ENCODE results near the gene SSH2. TPM values are rescaled to one million over a fixed set of nuclear protein-coding genes. Genes with fewer than 3 reads are reported as not detected.

Gene SSH2
- total and polyA plus RNA-seq, 9 of the 15 experiments (the other 6 are each of a cell fraction or from before 2014, with no cell fraction given), result 3.9 to 16.1 (median 10.2) TPM

DNA sequence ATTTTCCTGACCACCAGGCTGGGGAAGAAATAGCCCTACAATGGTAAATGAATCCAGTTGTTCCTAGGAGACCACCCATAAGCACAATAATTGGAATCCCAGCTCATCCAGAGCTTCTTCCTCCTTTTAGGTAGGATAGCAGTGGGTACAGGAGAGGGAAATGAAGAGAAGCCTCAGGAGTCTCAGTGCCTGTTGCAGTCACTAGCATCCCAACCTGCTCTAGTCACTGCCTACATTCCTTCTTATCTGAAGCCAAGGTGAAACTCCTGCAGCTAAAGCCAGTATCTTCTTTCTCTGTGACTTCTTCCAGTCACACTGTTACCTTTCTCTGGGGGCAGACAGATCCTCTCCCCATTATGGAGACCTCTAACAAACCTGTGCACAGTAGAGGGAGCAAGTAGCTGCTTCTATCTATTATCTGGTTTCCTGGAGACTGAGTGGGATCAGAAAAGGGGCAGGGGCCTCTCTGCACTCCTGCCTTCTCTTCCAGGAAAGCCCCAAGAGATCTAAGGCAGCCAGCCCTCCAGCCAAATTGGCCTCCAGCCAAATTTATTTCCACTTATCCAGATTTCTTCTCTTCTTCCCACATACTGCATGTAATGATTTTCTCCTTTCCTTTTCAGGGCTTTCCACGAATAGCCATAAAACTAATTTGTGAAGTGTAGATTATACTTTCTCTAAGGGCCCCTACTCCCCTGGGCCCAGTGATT lies 85.5 kb downstream of the SSH2 start:
- ChIA-PET CTCF (ENCODE audit: low intra/inter-chr PET ratio) (no interaction called here), POLR2A (interaction anchor here (0.7 to 2.1 kb wide), 2 partner anchors 9 to 39 kb away, joined by 3 to 7 read pairs; no protein-coding TSS in a partner anchor)
- peak; percentile 12 to 40 (median 24) for DNase-seq (ENCODE audit: extremely low read depth in 1 of 4, low spot score in 3 of 4)
- H3K79me2 ChIP-seq (ENCODE audit: control insufficient read depth, insufficient read depth, low read length), result no peaks in the 10 kb centered on the region
- ATAC-seq, result no peak
- no TSS peak for BruUV-seq (replicated peaks)
- no peaks in the 10 kb centered on the region for H3K9me3 ChIP-seq (replicated peaks; ENCODE audit: control insufficient read depth, insufficient read depth, low read depth, low read length)
- H2AFZ ChIP-seq (ENCODE audit: low read depth, low read length), result no peak overlapping the region
- no peak overlapping the region for H3K9ac ChIP-seq (ENCODE audit: insufficient read depth in 1 of 2, low read depth in 2 of 2, low read length in 2 of 2)
- no peaks in the 10 kb centered on the region for H3K36me3 ChIP-seq (ENCODE audit: control insufficient read depth, insufficient read depth, low read length)
- no peak overlapping the region for H3K4me3 ChIP-seq
- FAIRE-seq, result no peak
- H3K27ac ChIP-seq (ENCODE audit: extremely low read depth, low read depth, low read length), result no peak overlapping the region
- H3K4me1 ChIP-seq (replicated peaks in 1 of 2; ENCODE audit: control insufficient read depth in 2 of 2, insufficient read depth in 2 of 2, low read length in 2 of 2), result peaks cover 0 to 26% of the 10 kb centered on the region in 2 experiments; a peak in 2 of 5 replicates
- in situ Hi-C loops (cut with MboI), result no loop called here
- no peaks in the 10 kb centered on the region for H4K20me1 ChIP-seq (replicated peaks; ENCODE audit: control insufficient read depth, insufficient read depth, low read length)
- TF ChIP-seq ZNF512 (tag; IDR thresholded peaks at IDR 0.05), result no peak
- TF ChIP-seq, protein P1, sequence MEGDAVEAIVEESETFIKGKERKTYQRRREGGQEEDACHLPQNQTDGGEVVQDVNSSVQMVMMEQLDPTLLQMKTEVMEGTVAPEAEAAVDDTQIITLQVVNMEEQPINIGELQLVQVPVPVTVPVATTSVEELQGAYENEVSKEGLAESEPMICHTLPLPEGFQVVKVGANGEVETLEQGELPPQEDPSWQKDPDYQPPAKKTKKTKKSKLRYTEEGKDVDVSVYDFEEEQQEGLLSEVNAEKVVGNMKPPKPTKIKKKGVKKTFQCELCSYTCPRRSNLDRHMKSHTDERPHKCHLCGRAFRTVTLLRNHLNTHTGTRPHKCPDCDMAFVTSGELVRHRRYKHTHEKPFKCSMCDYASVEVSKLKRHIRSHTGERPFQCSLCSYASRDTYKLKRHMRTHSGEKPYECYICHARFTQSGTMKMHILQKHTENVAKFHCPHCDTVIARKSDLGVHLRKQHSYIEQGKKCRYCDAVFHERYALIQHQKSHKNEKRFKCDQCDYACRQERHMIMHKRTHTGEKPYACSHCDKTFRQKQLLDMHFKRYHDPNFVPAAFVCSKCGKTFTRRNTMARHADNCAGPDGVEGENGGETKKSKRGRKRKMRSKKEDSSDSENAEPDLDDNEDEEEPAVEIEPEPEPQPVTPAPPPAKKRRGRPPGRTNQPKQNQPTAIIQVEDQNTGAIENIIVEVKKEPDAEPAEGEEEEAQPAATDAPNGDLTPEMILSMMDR (IDR thresholded peaks at IDR 0.05 in 2 of 3, conservative IDR thresholded peaks at IDR 0.05 in 1 of 3; ENCODE audit: insufficient read depth in 2 of 3, low read depth in 1 of 3, low read length in 3 of 3), result 0 out of 6 replicates have a peak, but pooled peaks of 1 of the 3 experiments have one; percentile 3
- TF ChIP-seq RFX1 (IDR thresholded peaks at IDR 0.05), result peak; percentile 20; the same call in 1 of the 2 replicates
- TF ChIP-seq RAD21 (CRISPR knock-in tag; conservative IDR thresholded peaks at IDR 0.05 in 1 of 2, IDR thresholded peaks at IDR 0.05 in 1 of 2), result peak in 1 of 2 experiments; percentile 18; a peak in 1 of 4 replicates
- peak; percentile 56; the same call in 1 of the 2 replicates for TF ChIP-seq NFIX (CRISPR knock-in tag; IDR thresholded peaks at IDR 0.05; ENCODE audit: low read depth)
- TF ChIP-seq, protein P2, sequence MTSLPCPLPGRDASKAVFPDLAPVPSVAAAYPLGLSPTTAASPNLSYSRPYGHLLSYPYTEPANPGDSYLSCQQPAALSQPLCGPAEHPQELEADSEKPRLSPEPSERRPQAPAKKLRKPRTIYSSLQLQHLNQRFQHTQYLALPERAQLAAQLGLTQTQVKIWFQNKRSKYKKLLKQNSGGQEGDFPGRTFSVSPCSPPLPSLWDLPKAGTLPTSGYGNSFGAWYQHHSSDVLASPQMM (CRISPR knock-in tag; IDR thresholded peaks at IDR 0.05), result no peak
- peak; percentile 94 for TF ChIP-seq NFIC (IDR thresholded peaks at IDR 0.05)
- H3K27me3 ChIP-seq (ENCODE audit: control insufficient read depth in 2 of 2, insufficient read depth in 2 of 2, low read length in 2 of 2), result no peaks in the 10 kb centered on the region
- H3K4me2 ChIP-seq (ENCODE audit: insufficient read depth, low read length), result no peak overlapping the region
- no peaks in the 10 kb centered on the region for H3K9me1 ChIP-seq (ENCODE audit: control insufficient read depth, insufficient read depth, low read length)
- intact Hi-C loops (cut with micrococcal nuclease), result no loop called here
- WGBS (ENCODE audit: insufficient coverage, low coverage, missing lambda C conversion rate), result 7% methylated on average over 1 of the region's 1 CpG
